Liver (tissue), 3 donors: ENCODE measurements around the gene DCP2.

Experiments
- ATF3 ChIP-seq: IDR thresholded peaks from 2 replicates; pipeline ENCODE4 v1.6.1; 2016; ENCODE audit warnings: antibody characterized with exemption
- CTCF ChIP-seq: fragments of 150-350 bp; IDR thresholded peaks from 2 replicates; pipeline ENCODE4 v1.5.1; 2017; ENCODE audit warnings: improper control_type of control experiment, low read depth, low read length; ENCODE audit not compliant: missing input control
- EGR1 ChIP-seq, 2 donors: IDR thresholded peaks; 2 replicates each; pipeline ENCODE4 v1.6.1; 2016 to 2018; ENCODE audit warnings: antibody characterized with exemption in 2 of 2, low read depth in 2 of 2
- GABPA ChIP-seq, 2 donors: IDR thresholded peaks in 1 of 2; conservative IDR thresholded peaks in 1 of 2; 2 replicates each; pipeline ENCODE4 v1.6.1; 2016; ENCODE audit warnings: antibody characterized with exemption in 2 of 2, mild to moderate bottlenecking in 1 of 2, moderate library complexity in 1 of 2
- JUND ChIP-seq, 2 donors: IDR thresholded peaks; 2 replicates each; pipeline ENCODE4 v1.6.1; 2016; ENCODE audit warnings: antibody characterized with exemption in 2 of 2
- MAX ChIP-seq: IDR thresholded peaks from 2 replicates; pipeline ENCODE4 v1.6.1; 2016; ENCODE audit warnings: antibody characterized with exemption
- RAD21 ChIP-seq, 2 donors: IDR thresholded peaks; 2 replicates each; pipeline ENCODE4 v1.6.1; 2016; ENCODE audit warnings: antibody characterized with exemption in 2 of 2, mild to moderate bottlenecking in 2 of 2
- REST ChIP-seq: IDR thresholded peaks from 2 replicates; pipeline ENCODE4 v1.6.1; 2016; ENCODE audit warnings: antibody characterized with exemption, mild to moderate bottlenecking
- RXRA ChIP-seq, 2 donors: IDR thresholded peaks; 2 replicates each; pipeline ENCODE4 v1.6.1; 2017 to 2018; ENCODE audit warnings: antibody characterized with exemption in 2 of 2, mild to moderate bottlenecking in 1 of 2
- SP1 ChIP-seq: IDR thresholded peaks from 2 replicates; pipeline ENCODE4 v1.6.1; 2018; ENCODE audit warnings: antibody characterized with exemption, mild to moderate bottlenecking
- TAF1 ChIP-seq: conservative IDR thresholded peaks from 2 replicates; pipeline ENCODE4 v1.6.1; 2016; ENCODE audit warnings: antibody characterized with exemption, mild to moderate bottlenecking
- YY1 ChIP-seq: IDR thresholded peaks from 2 replicates; pipeline ENCODE4 v1.6.1; 2016; ENCODE audit warnings: antibody characterized with exemption, mild to moderate bottlenecking
- ZBTB33 ChIP-seq: IDR thresholded peaks from 2 replicates; pipeline ENCODE4 v1.6.1; 2016; ENCODE audit warnings: antibody characterized with exemption
- donor health status: healthy.
- donor health status: healthy.

- TF ChIP-seq CTCF: no peak
- no peak for TF ChIP-seq MAX
- TF ChIP-seq RXRA (IDR thresholded peaks at IDR 0.05): no peak
- no peak for TF ChIP-seq ATF3
- no peak for TF ChIP-seq REST
- TF ChIP-seq TAF1: no peak
- TF ChIP-seq SP1: no peak
- no peak for TF ChIP-seq RAD21 (IDR thresholded peaks at IDR 0.05)
- TF ChIP-seq YY1: no peak
- TF ChIP-seq EGR1 (IDR thresholded peaks at IDR 0.05; ENCODE audit: low read depth in 2 of 2): no peak
- TF ChIP-seq ZBTB33: no peak
- TF ChIP-seq JUND (IDR thresholded peaks at IDR 0.05): no peak
- TF ChIP-seq GABPA (IDR thresholded peaks at IDR 0.05 in 1 of 2, conservative IDR thresholded peaks at IDR 0.05 in 1 of 2): no peak
These were observed 28.1 kb upstream of the DCP2 start for GRCh38 chr5:112948458-112948857.
